K562 (cell line): Measurements from ENCODE around the gene ZDHHC8. TPM values are rescaled to one million over a fixed set of nuclear protein-coding genes. Genes with fewer than 3 reads are reported as not detected.
A peak's percentile ranks its signal among the peaks of the same experiment; 100 is the strongest.

Experiments
- CC2D1A ChIP-seq: fragments of 450-650 bp; IDR thresholded peaks from 2 replicates; pipeline ENCODE4 v1.6.1; 2017; ENCODE audit warnings: mild to moderate bottlenecking
- E2F3 ChIP-seq: fragments of 250-450 bp; sonication (Bioruptor Pico); IDR thresholded peaks from 2 replicates; pipeline ENCODE4 v1.4.0; 2020; ENCODE audit warnings: mild to moderate bottlenecking
- EZH2 ChIP-seq: IDR thresholded peaks from 2 replicates; pipeline ENCODE4 v1.6.1; 2012; ENCODE audit warnings: low read depth, mild to moderate bottlenecking, inconsistent platforms, low read length, borderline replicate concordance
- HBP1 ChIP-seq: fragments of 450-650 bp; formaldehyde crosslinking; IDR thresholded peaks from 2 replicates; pipeline ENCODE4 v1.4.0; 2022; ENCODE audit warnings: missing genetic modification characterization
- HDAC1 ChIP-seq, 2 experiments: fragments of 450-650 bp; IDR thresholded peaks; 2 replicates each; pipeline ENCODE4 v1.6.1; 2016 to 2017; ENCODE audit warnings: inconsistent platforms in 1 of 2, mild to moderate bottlenecking in 1 of 2, moderate library complexity in 1 of 2
- KLF13 ChIP-seq: fragments of 450-650 bp; IDR thresholded peaks from 2 replicates; pipeline ENCODE4 v1.6.1; 2016; ENCODE audit warnings: missing genetic modification characterization, low read depth, mild to moderate bottlenecking, missing compliant biosample characterization, moderate library complexity, borderline replicate concordance
- NRF1 ChIP-seq, 2 experiments: fragments of 450-650 bp; IDR thresholded peaks in 1 of 2; conservative IDR thresholded peaks in 1 of 2; 2 replicates each; pipeline ENCODE4 v1.6.1; 2014; ENCODE audit warnings: mild to moderate bottlenecking in 2 of 2
- POLR2A ChIP-seq: fragments of 450-650 bp; conservative IDR thresholded peaks from 2 replicates; pipeline ENCODE4 v1.6.1; 2016
- POLR2G ChIP-seq: fragments of 200-400 bp; formaldehyde crosslinking; IDR thresholded peaks from 2 replicates; pipeline ENCODE4 v1.6.1; 2017; ENCODE audit warnings: low read depth, mild to moderate bottlenecking, antibody characterized with exemption, low read length, moderate library complexity
- PTBP1 ChIP-seq: fragments of 200-400 bp; formaldehyde crosslinking; IDR thresholded peaks from 2 replicates; pipeline ENCODE4 v1.6.1; 2017; ENCODE audit warnings: low read depth, low read length
- RBBP5 ChIP-seq: fragments of 200-600 bp; sonication (generic); IDR thresholded peaks from 2 replicates; pipeline ENCODE4 v1.6.1; 2012; ENCODE audit warnings: borderline replicate concordance, mild to moderate bottlenecking, low read length, control low read depth, inconsistent platforms; ENCODE audit not compliant: insufficient read depth, poor library complexity, severe bottlenecking
- RBFOX2 ChIP-seq: fragments of 200-400 bp; formaldehyde crosslinking; IDR thresholded peaks from 2 replicates; pipeline ENCODE4 v1.6.1; 2017; ENCODE audit warnings: low read depth, mild to moderate bottlenecking, low read length, moderate library complexity
- SAP30 ChIP-seq: fragments of 200-600 bp; sonication (generic); IDR thresholded peaks from 2 replicates; pipeline ENCODE4 v1.6.1; 2012; ENCODE audit warnings: borderline replicate concordance, low read depth, mild to moderate bottlenecking, moderate library complexity, low read length, control low read depth, inconsistent platforms; ENCODE audit not compliant: insufficient read depth, poor library complexity, severe bottlenecking
- SIN3A ChIP-seq, 2 experiments: fragments of 150-350 bp in 1 of 2; IDR thresholded peaks; 2 replicates each; pipeline ENCODE4 v1.6.1; 2011 to 2016; ENCODE audit warnings: borderline replicate concordance in 2 of 2, low read depth in 2 of 2, low read length in 2 of 2, mild to moderate bottlenecking in 2 of 2, moderate library complexity in 2 of 2; ENCODE audit not compliant: control insufficient read depth in 1 of 2
- SRF ChIP-seq, 2 experiments: fragments of 250-450, 450-650 bp in 1 of 2; sonication (Bioruptor Pico) in 1 of 2; sonication (generic) in 1 of 2; formaldehyde crosslinking; IDR thresholded peaks; 2 replicates each; pipeline versions ENCODE4 v1.5.0 to v1.5.1; 2020 to 2022; ENCODE audit warnings: mild to moderate bottlenecking in 1 of 2, missing genetic modification reagents in 1 of 2
- STAT6 ChIP-seq: sonication (generic); formaldehyde crosslinking; IDR thresholded peaks from 2 replicates; pipeline ENCODE4 v1.8.1; 2023; ENCODE audit warnings: mild to moderate bottlenecking, missing genetic modification reagents
- SUPT5H ChIP-seq: fragments of 450-650 bp; IDR thresholded peaks from 2 replicates; pipeline ENCODE4 v1.6.1; 2016
- TCF7 ChIP-seq: sonication (generic); IDR thresholded peaks from 2 replicates; pipeline ENCODE4 v1.6.1; 2016; ENCODE audit warnings: antibody characterized with exemption, borderline replicate concordance
- ZBTB2 ChIP-seq: fragments of 450-650 bp; IDR thresholded peaks from 2 replicates; pipeline ENCODE4 v1.6.1; 2016; ENCODE audit warnings: antibody characterized with exemption
- ZC3H11A ChIP-seq: IDR thresholded peaks from 2 replicates; pipeline ENCODE4 v1.6.1; 2012; ENCODE audit warnings: low read depth, low read length, improper control_type of control experiment
- ZNF408 ChIP-seq: fragments of 250-450 bp; sonication (Bioruptor Pico); IDR thresholded peaks from 2 replicates; pipeline ENCODE4 v1.4.0; 2020; ENCODE audit warnings: low read depth, mild to moderate bottlenecking, moderate library complexity
- ZNF668 ChIP-seq: fragments of 250-450 bp; sonication (Bioruptor Pico); IDR thresholded peaks from 2 replicates; pipeline ENCODE4 v1.8.0; 2022; ENCODE audit warnings: mild to moderate bottlenecking, inconsistent platforms
- ZNF785 ChIP-seq: fragments of 250-450 bp; sonication (Bioruptor Pico); IDR thresholded peaks from 2 replicates; pipeline ENCODE4 v1.4.0; 2020; ENCODE audit warnings: mild to moderate bottlenecking
- polyA plus RNA-seq, 8 experiments: library from polyadenylated mRNA; depleted of rRNA in 4 of 8; stranded (reverse) in 5 of 8; unstranded in 3 of 8; fragments of >200 nt; fragmentation: Nextera tagmentation in 2 of 8; fragmentation: Illumina TruSeq in 1 of 8; extraction: Ambion mirVana in 2 of 8; extraction: Trizol in 1 of 8; gene quantifications; 2 replicates each; pipeline versions ENCODE4 v1.2.1 to v1.2.3, GENCODE V29; 2011 to 2014; ENCODE audit warnings: inconsistent platforms in 1 of 8, missing spikeins in 1 of 8
- total RNA-seq, 7 experiments: library from RNA; depleted of rRNA in 6 of 7; stranded (reverse); fragments of >200 nt in 6 of 7; fragmentation: Illumina TruSeq in 2 of 7; extraction: Trizol in 2 of 7; gene quantifications; 2 replicates each; pipeline versions ENCODE4 v1.2.1 to v1.2.3, GENCODE V29; 2011 to 2021; ENCODE audit warnings: low replicate concordance in 1 of 7

Gene ZDHHC8
- total and polyA plus RNA-seq, 9 of the 15 experiments (the other 6 are each of a cell fraction or from before 2014, with no cell fraction given), result 0.04 to 109 (median 16.4) TPM

GRCh38 chr22:20117633-20118299 lies 13.8 kb upstream of the ZDHHC8 start (continued):
- TF ChIP-seq ZBTB2, result peak; percentile 48; the same call in 1 of the 2 replicates
- no peak; a peak in 1 of 4 replicates for TF ChIP-seq SRF (CRISPR knock-in tag; IDR thresholded peaks at IDR 0.05)
- TF ChIP-seq POLR2A, result peak; percentile 73
- no peak for TF ChIP-seq PTBP1
- peak; percentile 82 for TF ChIP-seq RBFOX2
- peak; percentile 83 for TF ChIP-seq HBP1 (CRISPR knock-in tag)
- TF ChIP-seq EZH2, result no peak
- TF ChIP-seq STAT6 (CRISPR knock-in tag), result peak; percentile 99
- TF ChIP-seq SAP30, result peak; percentile 98
- TF ChIP-seq ZC3H11A, result peak; percentile 84
- peak; percentile 79 for TF ChIP-seq SUPT5H
- TF ChIP-seq ZNF785, result no peak
- TF ChIP-seq ZNF668 (CRISPR knock-in tag), result peak; percentile 58; the same call in 1 of the 2 replicates
- peak; percentile 98 for TF ChIP-seq RBBP5
- peak; percentile 61; the same call in 1 of the 2 replicates for TF ChIP-seq E2F3 (CRISPR knock-in tag)
- TF ChIP-seq NRF1 (conservative IDR thresholded peaks at IDR 0.05 in 1 of 2, IDR thresholded peaks at IDR 0.05 in 1 of 2), result peak in 1 of 2 experiments; percentile 44; a peak in 2 of 4 replicates
- TF ChIP-seq HDAC1 (IDR thresholded peaks at IDR 0.05), result peak in 1 of 2 experiments; percentile 97; a peak in 2 of 4 replicates
- TF ChIP-seq POLR2G, result peak; percentile 76
- TF ChIP-seq KLF13 (tag), result peak; percentile 50; the same call in 1 of the 2 replicates
- TF ChIP-seq ZNF408, result no peak
- TF ChIP-seq SIN3A (IDR thresholded peaks at IDR 0.05; ENCODE audit: borderline replicate concordance in 2 of 2, control insufficient read depth in 1 of 2, low read depth in 2 of 2, low read length in 2 of 2), result peak in 1 of 2 experiments; percentile 85; a peak in 2 of 4 replicates
- TF ChIP-seq TCF7, result no peak
- peak; percentile 29; the same call in 1 of the 2 replicates for TF ChIP-seq CC2D1A
